Measurements from ENCODE around the gene XRRA1. TPM values are rescaled to one million over a fixed set of nuclear protein-coding genes. Genes with fewer than 3 reads are reported as not detected.

XRRA1 gene
- total and polyA plus RNA-seq, 11 donors, result 3.9 to 26.6 (median 13.1) TPM

GRCh38 chr11:74840486-74840885 is 108.4 kb downstream of the XRRA1 start:
- DNase-seq (no peak), ATAC-seq (no peak)
- Histone ChIP-seq H3K36me3 (peaks cover 0 to 98% (median 73%) of the 10 kb centered on the region in 9 donors), H3K9me3 (no peaks in the 10 kb centered on the region), H3K27ac (no peak overlapping the region), H3K27me3 (no peaks in the 10 kb centered on the region), H3K4me1 (peaks cover 0 to 12% (median 4%) of the 10 kb centered on the region in 12 donors), H3K4me3 (no peak overlapping the region)
- intact Hi-C loops (cut with DNase I), result no loop called here
- WGBS, 4 donors, result 81 to 86% (median 82%) methylated on average over 2 of the region's 2 CpGs
- TF ChIP-seq, protein P1, sequence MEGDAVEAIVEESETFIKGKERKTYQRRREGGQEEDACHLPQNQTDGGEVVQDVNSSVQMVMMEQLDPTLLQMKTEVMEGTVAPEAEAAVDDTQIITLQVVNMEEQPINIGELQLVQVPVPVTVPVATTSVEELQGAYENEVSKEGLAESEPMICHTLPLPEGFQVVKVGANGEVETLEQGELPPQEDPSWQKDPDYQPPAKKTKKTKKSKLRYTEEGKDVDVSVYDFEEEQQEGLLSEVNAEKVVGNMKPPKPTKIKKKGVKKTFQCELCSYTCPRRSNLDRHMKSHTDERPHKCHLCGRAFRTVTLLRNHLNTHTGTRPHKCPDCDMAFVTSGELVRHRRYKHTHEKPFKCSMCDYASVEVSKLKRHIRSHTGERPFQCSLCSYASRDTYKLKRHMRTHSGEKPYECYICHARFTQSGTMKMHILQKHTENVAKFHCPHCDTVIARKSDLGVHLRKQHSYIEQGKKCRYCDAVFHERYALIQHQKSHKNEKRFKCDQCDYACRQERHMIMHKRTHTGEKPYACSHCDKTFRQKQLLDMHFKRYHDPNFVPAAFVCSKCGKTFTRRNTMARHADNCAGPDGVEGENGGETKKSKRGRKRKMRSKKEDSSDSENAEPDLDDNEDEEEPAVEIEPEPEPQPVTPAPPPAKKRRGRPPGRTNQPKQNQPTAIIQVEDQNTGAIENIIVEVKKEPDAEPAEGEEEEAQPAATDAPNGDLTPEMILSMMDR (IDR thresholded peaks at IDR 0.05), result no peak
- TF ChIP-seq POLR2A (IDR thresholded peaks at IDR 0.05), result no peak

- no peak for TF ChIP-seq POLR2A (IDR thresholded peaks at IDR 0.05)
- TF ChIP-seq, protein P1 (IDR thresholded peaks at IDR 0.05), result no peak
- Histone ChIP-seq H3K36me3 (peaks cover 0 to 98% (median 73%) of the 10 kb centered on the region in 9 donors), H3K27me3 (no peaks in the 10 kb centered on the region), H3K9me3 (no peaks in the 10 kb centered on the region), H3K27ac (no peak overlapping the region), H3K4me1 (peaks cover 0 to 12% (median 4%) of the 10 kb centered on the region in 12 donors), H3K4me3 (no peak overlapping the region)
- intact Hi-C loops (cut with DNase I), result no loop called here
- ATAC-seq (no peak), DNase-seq (no peak)
- 68 to 87% (median 76%) methylated on average over 2 of the region's 2 CpGs for WGBS, 4 donors
Measured at GRCh38 chr11:74839971-74840370, 108.9 kb downstream of the XRRA1 start.

DNA sequence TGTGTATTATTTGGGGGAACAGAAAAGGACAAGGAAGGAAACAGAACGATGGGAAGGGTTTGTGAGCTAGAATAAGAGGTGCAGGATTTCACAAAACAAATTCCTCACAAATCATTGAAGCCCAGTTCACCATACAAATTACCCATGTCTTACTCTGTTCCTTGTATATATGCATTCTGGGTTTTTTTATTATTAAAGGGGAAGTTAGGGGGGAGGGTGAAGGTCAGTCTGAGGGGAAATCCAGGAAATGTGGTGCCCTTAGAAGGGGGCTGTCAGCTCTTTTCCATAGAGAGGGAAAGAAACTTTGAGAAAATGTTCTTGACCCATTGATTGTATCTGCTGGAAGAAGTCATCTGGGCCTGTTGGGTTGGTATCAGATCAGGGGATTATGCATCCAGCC is 109.4 kb downstream of the XRRA1 start:
- no peak for TF ChIP-seq POLR2A (IDR thresholded peaks at IDR 0.05)
- TF ChIP-seq, protein P1 (IDR thresholded peaks at IDR 0.05), result no peak
- Histone ChIP-seq H3K4me3 (no peak overlapping the region), H3K9me3 (no peaks in the 10 kb centered on the region), H3K4me1 (peaks cover 0 to 12% (median 4%) of the 10 kb centered on the region in 12 donors), H3K27me3 (no peaks in the 10 kb centered on the region), H3K27ac (no peak overlapping the region), H3K36me3 (peaks cover 0 to 98% (median 75%) of the 10 kb centered on the region in 9 donors)
- 78 to 94% (median 83%) methylated on average over 1 of the region's 1 CpG for WGBS, 4 donors
- no peak for DNase-seq
- intact Hi-C loops (cut with DNase I), result no loop called here
- no peak for ATAC-seq

DNA sequence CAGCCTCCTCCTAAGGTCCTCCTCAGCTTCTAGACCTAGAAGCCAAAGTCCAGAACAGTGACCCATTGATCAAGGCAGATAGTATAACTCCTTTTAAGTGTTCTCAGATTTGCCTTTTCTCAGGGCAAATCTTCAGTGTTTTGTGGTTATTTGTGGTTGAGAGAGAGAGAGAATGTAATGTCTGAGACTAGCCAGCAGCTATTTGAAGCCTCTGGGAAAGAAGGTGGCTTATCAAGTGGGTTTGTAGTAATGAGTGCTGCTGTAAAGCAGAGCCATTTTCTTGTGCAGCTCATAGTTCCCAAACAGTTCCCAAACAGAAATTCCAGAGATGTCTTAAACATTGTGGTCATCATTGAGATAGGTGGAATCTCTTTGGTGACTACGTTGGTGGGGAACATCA is 110.7 kb downstream of the XRRA1 start:
- ATAC-seq (no peak), DNase-seq (no peak)
- Histone ChIP-seq H3K4me1 (peaks cover 0 to 12% (median 4%) of the 10 kb centered on the region in 12 donors), H3K27me3 (no peaks in the 10 kb centered on the region), H3K4me3 (no peak overlapping the region), H3K27ac (no peak overlapping the region), H3K9me3 (no peaks in the 10 kb centered on the region), H3K36me3 (peaks cover 0 to 98% (median 73%) of the 10 kb centered on the region in 9 donors)
- TF ChIP-seq, protein P1 (IDR thresholded peaks at IDR 0.05), result no peak
- TF ChIP-seq POLR2A (IDR thresholded peaks at IDR 0.05), result no peak
- 92 to 96% (median 94%) methylated on average over 1 of the region's 1 CpG for WGBS, 4 donors
- intact Hi-C loops (cut with DNase I), result no loop called here

Data from heart left ventricle (tissue), 16 donors.